Osteoblast (primary cell): ENCODE data around the gene OR5F1. TPM values are rescaled to one million over a fixed set of nuclear protein-coding genes. Genes with fewer than 3 reads are reported as not detected.

Experiments used
- DNase-seq: peaks from one replicate; pipeline ENCODE4 v3.0.0; 2011; ENCODE audit warnings: low spot score, mixed read lengths; ENCODE audit not compliant: insufficient read length; ENCODE audit errors: missing footprints
- H2AFZ ChIP-seq: 2 replicates; pipeline ENCODE4 v1.6.0; 2011; ENCODE audit warnings: mild to moderate bottlenecking, low read length
- H3K27ac ChIP-seq: 2 replicates; pipeline ENCODE4 v1.5.1; 2011; ENCODE audit warnings: mild to moderate bottlenecking, low read depth, low read length, moderate library complexity
- H3K27me3 ChIP-seq: 2 replicates; pipeline ENCODE4 v1.6.0; 2012; ENCODE audit warnings: mild to moderate bottlenecking, control low read depth, inconsistent platforms, low read length, moderate library complexity; ENCODE audit not compliant: insufficient read depth
- H3K36me3 ChIP-seq: 2 replicates; pipeline ENCODE4 v1.5.1; 2011; ENCODE audit warnings: mild to moderate bottlenecking, low read length, control low read depth, moderate library complexity; ENCODE audit not compliant: insufficient read depth
- H3K4me1 ChIP-seq: 2 replicates; pipeline ENCODE4 v1.5.1; 2011; ENCODE audit warnings: mild to moderate bottlenecking, low read length, control low read depth, moderate library complexity; ENCODE audit not compliant: insufficient read depth
- H3K4me2 ChIP-seq: 2 replicates; pipeline ENCODE4 v1.6.0; 2011; ENCODE audit warnings: mild to moderate bottlenecking, low read length; ENCODE audit not compliant: insufficient read depth
- H3K4me3 ChIP-seq: fragments of 200-600 bp; sonication (generic); 3 replicates; pipeline ENCODE4 v1.5.1; 2012; ENCODE audit warnings: mild to moderate bottlenecking, low read length, inconsistent platforms; ENCODE audit not compliant: insufficient read depth
- H3K79me2 ChIP-seq: 2 replicates; pipeline ENCODE4 v1.6.0; 2012; ENCODE audit warnings: mild to moderate bottlenecking, low read length, control low read depth, inconsistent platforms; ENCODE audit not compliant: insufficient read depth
- H3K9me3 ChIP-seq: 2 replicates; pipeline ENCODE4 v1.5.1; 2011; ENCODE audit warnings: low read depth, low read length, control low read depth
- H4K20me1 ChIP-seq: 2 replicates; pipeline ENCODE4 v1.6.0; 2012; ENCODE audit warnings: mild to moderate bottlenecking, low read length, control low read depth; ENCODE audit not compliant: insufficient read depth
- total RNA-seq: library from RNA; depleted of rRNA; stranded (reverse); fragments of >200 nt; gene quantifications from 2 replicates; pipeline ENCODE4 v1.2.3, GENCODE V29; 2012
- TF ChIP-seq, protein P1 (sequence below): IDR thresholded peaks from 2 replicates; pipeline ENCODE4 v1.5.1; 2011; ENCODE audit warnings: mild to moderate bottlenecking, low read depth, low read length, moderate library complexity; ENCODE audit errors: extremely low read depth

OR5F1 gene
- not detected in 2 replicates for total RNA-seq

DNA sequence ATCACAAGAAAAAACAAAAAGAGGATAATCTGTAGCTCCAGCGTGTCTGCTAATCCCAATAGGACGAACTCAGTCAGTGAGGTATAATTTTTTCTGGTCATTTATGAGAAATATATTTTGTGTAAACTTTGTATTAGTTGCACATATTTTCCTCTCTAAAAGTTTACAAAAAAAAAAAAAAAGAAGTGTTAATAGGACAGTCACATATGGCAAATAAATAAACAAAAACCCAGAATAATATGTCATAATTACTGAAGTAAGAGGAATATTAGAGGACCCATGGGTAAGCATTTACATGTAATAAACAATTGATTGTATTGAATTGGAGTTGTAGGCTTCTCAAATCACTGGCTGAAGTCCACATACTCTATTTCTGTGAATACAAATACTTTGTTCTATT, at the start of gene OR5F1:
Gene OR5F1 (minus strand): TSS at position 101 of the 400 bp plus-strand sequence. CDS start 0 bp downstream, at position 101.
- no peak within 1 kb of the TSS for H2AFZ ChIP-seq
- TF ChIP-seq, protein P1, sequence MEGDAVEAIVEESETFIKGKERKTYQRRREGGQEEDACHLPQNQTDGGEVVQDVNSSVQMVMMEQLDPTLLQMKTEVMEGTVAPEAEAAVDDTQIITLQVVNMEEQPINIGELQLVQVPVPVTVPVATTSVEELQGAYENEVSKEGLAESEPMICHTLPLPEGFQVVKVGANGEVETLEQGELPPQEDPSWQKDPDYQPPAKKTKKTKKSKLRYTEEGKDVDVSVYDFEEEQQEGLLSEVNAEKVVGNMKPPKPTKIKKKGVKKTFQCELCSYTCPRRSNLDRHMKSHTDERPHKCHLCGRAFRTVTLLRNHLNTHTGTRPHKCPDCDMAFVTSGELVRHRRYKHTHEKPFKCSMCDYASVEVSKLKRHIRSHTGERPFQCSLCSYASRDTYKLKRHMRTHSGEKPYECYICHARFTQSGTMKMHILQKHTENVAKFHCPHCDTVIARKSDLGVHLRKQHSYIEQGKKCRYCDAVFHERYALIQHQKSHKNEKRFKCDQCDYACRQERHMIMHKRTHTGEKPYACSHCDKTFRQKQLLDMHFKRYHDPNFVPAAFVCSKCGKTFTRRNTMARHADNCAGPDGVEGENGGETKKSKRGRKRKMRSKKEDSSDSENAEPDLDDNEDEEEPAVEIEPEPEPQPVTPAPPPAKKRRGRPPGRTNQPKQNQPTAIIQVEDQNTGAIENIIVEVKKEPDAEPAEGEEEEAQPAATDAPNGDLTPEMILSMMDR: no peak
- no peak within 1 kb of the TSS for H3K27ac ChIP-seq
- no peaks in the 10 kb centered on the region for H3K27me3 ChIP-seq
- no peaks in the 10 kb centered on the region for H3K4me1 ChIP-seq
- no peaks in the 10 kb centered on the region for H3K36me3 ChIP-seq
- H3K4me2 ChIP-seq: no peak within 1 kb of the TSS
- no peaks in the 10 kb centered on the region for H3K9me3 ChIP-seq
- H4K20me1 ChIP-seq: no peaks in the 10 kb centered on the region
- no peaks in the 10 kb centered on the region for H3K79me2 ChIP-seq
- DNase-seq: no peak
- H3K4me3 ChIP-seq: no peak within 1 kb of the TSS

DNA sequence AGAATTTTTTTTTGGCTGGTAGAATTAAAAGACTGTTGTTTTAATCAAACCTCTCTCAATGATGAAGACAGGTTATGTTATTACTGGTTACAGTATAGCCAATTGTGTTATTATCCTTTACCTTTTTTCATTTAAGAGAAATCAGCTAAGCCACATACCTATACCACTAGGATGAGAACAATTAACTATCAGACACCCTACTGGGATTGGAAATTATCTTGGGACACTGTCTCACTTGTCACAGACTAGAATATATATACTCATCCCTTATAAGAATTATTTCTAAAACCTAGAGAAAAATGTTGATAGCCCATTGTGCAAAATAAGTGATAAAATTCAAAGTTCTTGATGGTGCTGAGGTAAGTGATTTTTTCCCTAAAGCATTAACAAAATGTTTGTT, 32.9 kb upstream of the OR5F1 start, which contains the start of gene OR5AS1:
Gene OR5AS1 (plus strand): TSS at position 301 of the 400 bp plus-strand sequence. CDS start 2,765 bp downstream, outside the sequence.
- no peaks in the 10 kb centered on the region for H4K20me1 ChIP-seq
- H3K27ac ChIP-seq: no peak within 1 kb of the TSS
- H3K27me3 ChIP-seq: no peaks in the 10 kb centered on the region
- no peaks in the 10 kb centered on the region for H3K4me1 ChIP-seq
- H3K79me2 ChIP-seq: no peaks in the 10 kb centered on the region
- no peak within 1 kb of the TSS for H2AFZ ChIP-seq
- TF ChIP-seq, protein P1: no peak
- H3K4me2 ChIP-seq: no peak within 1 kb of the TSS
- H3K36me3 ChIP-seq: no peaks in the 10 kb centered on the region
- no peak for DNase-seq
- H3K9me3 ChIP-seq: peaks cover 2% of the 10 kb centered on the region
- no peak within 1 kb of the TSS for H3K4me3 ChIP-seq

DNA sequence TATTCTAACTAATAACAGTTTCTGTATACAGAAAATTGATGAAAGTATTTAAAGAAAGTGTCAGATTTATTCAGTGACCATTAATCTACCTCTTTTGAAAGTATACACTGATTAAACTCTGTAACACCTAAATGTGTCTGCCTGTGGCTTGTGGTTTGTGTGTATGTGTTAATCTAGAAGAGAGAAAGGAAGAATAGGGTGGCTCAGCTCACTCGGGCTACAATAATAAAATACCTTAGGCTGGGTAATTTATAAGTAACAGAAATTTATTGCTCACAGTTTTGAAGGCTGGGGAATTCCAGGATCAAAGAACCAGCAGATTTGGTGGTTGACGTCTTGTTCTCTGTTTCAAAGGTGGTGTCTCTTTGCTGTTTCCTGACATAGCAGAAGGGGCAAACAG, 19.4 kb upstream of the OR5F1 start:
- no peak overlapping the region for H3K4me2 ChIP-seq
- no peaks in the 10 kb centered on the region for H3K27me3 ChIP-seq
- no peaks in the 10 kb centered on the region for H4K20me1 ChIP-seq
- H2AFZ ChIP-seq: no peak overlapping the region
- no peak overlapping the region for H3K4me3 ChIP-seq
- H3K9me3 ChIP-seq: no peaks in the 10 kb centered on the region
- no peak overlapping the region for H3K27ac ChIP-seq
- no peaks in the 10 kb centered on the region for H3K79me2 ChIP-seq
- TF ChIP-seq, protein P1: no peak
- H3K36me3 ChIP-seq: no peaks in the 10 kb centered on the region
- DNase-seq: no peak
- no peaks in the 10 kb centered on the region for H3K4me1 ChIP-seq

DNA sequence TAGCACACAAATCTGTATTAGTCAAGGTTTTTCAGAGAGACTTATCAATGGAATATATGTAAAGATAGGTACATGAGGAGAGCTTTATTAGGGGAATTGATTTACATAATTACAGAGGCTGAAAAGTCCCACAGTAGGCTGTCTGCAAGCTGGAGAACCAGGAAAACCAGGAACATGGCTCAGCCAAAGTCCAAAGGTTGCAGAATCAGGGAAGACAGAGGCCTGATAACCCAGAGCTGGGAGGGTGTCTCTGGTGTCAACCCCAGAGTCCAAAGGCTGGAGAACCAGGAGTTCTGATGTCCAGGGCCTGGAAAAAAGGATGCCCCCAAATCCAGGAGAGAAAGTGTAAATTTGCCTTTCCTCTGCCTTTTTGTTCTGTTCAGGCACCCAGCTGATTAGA, 16.3 kb upstream of the OR5F1 start:
- H3K27ac ChIP-seq: no peak overlapping the region
- H2AFZ ChIP-seq: no peak overlapping the region
- no peaks in the 10 kb centered on the region for H4K20me1 ChIP-seq
- H3K27me3 ChIP-seq: no peaks in the 10 kb centered on the region
- DNase-seq: no peak
- no peaks in the 10 kb centered on the region for H3K36me3 ChIP-seq
- no peaks in the 10 kb centered on the region for H3K4me1 ChIP-seq
- no peaks in the 10 kb centered on the region for H3K79me2 ChIP-seq
- H3K4me3 ChIP-seq: no peak overlapping the region
- TF ChIP-seq, protein P1: no peak
- no peak overlapping the region for H3K4me2 ChIP-seq
- no peaks in the 10 kb centered on the region for H3K9me3 ChIP-seq
